GM18870 (cell line): ENCODE data around the gene SH3BP5.

Experiments used
- ATAC-seq: cut with Tn5 transposase; IDR thresholded peaks from one replicate; pipeline ENCODE4 v1.9.1; 2021; ENCODE audit warnings: moderate library complexity; ENCODE audit not compliant: unreplicated experiment

The SH3BP5 gene

GRCh38 chr3:15347063-15347736, 14.8 kb upstream of the SH3BP5 start:
- ATAC-seq = no peak

- ATAC-seq = no peak
Observed at GRCh38 chr3:15346516-15346915, 14.1 kb upstream of the SH3BP5 start.

- ATAC-seq = peak; percentile 94
Observed at GRCh38 chr3:15345608-15346137, 13.3 kb upstream of the SH3BP5 start.

GRCh38 chr3:15345066-15345607, 12.8 kb upstream of the SH3BP5 start:
- no peak for ATAC-seq

- ATAC-seq = no peak
Observed at GRCh38 chr3:15342945-15343344, 10.6 kb upstream of the SH3BP5 start.

GRCh38 chr3:15342246-15342645, 9.9 kb upstream of the SH3BP5 start:
- ATAC-seq = no peak

- ATAC-seq = no peak
Observed at GRCh38 chr3:15341030-15341726, 8.8 kb upstream of the SH3BP5 start.

- ATAC-seq = no peak
Observed at GRCh38 chr3:15339786-15340215, 7.4 kb upstream of the SH3BP5 start.

- ATAC-seq = no peak
Observed at GRCh38 chr3:15339001-15339400, 6.6 kb upstream of the SH3BP5 start.

GRCh38 chr3:15337963-15338362, 5.6 kb upstream of the SH3BP5 start:
- ATAC-seq = no peak

GRCh38 chr3:15336057-15336456, 3.7 kb upstream of the SH3BP5 start:
- ATAC-seq = no peak

GRCh38 chr3:15333956-15334263, 1.5 kb upstream of the SH3BP5 start:
- ATAC-seq = no peak

- no peak for ATAC-seq
Observed at GRCh38 chr3:15333099-15333955, 941 bp upstream of the SH3BP5 start.

GRCh38 chr3:15331606-15332404, 581 bp downstream of the SH3BP5 start:
- no peak for ATAC-seq

- ATAC-seq = no peak
Observed at GRCh38 chr3:15331072-15331605, 1.2 kb downstream of the SH3BP5 start.

- no peak for ATAC-seq
Observed at GRCh38 chr3:15330031-15330596, 2.3 kb downstream of the SH3BP5 start.

GRCh38 chr3:15329046-15330005, 3.1 kb downstream of the SH3BP5 start:
- ATAC-seq = no peak

- no peak for ATAC-seq
Observed at GRCh38 chr3:15327941-15328340, 4.4 kb downstream of the SH3BP5 start.

- no peak for ATAC-seq
Observed at GRCh38 chr3:15326673-15327072, 5.7 kb downstream of the SH3BP5 start.
